ENCODE results near the gene PRR33. TPM values are rescaled to one million over a fixed set of nuclear protein-coding genes. Genes with fewer than 3 reads are reported as not detected.

Gene PRR33
- total RNA-seq, 6 experiments from 2014 or later = not detected

DNA sequence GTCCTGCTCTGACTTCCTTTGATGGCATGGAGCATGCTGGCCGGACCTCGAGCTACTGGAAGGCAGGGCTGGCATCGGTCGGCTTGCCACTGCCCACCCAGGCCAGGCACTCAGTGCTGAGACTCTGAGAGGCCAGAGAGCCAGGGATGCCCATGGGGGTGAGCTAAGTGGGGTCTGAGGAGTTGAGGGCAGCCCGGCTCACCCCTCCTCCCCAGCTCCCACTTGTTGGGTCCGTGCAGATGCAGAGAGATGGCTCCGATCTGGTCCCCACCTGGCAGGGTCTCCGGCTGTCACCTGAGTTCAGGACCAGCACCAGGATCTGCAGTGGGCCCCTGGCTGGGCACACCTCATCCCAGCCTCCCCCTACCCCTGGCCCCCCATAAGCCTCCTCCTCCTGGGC, 25.5 kb downstream of the PRR33 start:
- Histone ChIP-seq H3K27ac (no peak overlapping the region), H3K4me1 (no peaks in the 10 kb centered on the region), H3K9me3 (no peaks in the 10 kb centered on the region), H3K27me3 (no peaks in the 10 kb centered on the region), H3K4me3 (no peak overlapping the region), H3K36me3 (no peaks in the 10 kb centered on the region)
- no peak for TF ChIP-seq POLR2A (IDR thresholded peaks at IDR 0.05)
- TF ChIP-seq, protein P1, sequence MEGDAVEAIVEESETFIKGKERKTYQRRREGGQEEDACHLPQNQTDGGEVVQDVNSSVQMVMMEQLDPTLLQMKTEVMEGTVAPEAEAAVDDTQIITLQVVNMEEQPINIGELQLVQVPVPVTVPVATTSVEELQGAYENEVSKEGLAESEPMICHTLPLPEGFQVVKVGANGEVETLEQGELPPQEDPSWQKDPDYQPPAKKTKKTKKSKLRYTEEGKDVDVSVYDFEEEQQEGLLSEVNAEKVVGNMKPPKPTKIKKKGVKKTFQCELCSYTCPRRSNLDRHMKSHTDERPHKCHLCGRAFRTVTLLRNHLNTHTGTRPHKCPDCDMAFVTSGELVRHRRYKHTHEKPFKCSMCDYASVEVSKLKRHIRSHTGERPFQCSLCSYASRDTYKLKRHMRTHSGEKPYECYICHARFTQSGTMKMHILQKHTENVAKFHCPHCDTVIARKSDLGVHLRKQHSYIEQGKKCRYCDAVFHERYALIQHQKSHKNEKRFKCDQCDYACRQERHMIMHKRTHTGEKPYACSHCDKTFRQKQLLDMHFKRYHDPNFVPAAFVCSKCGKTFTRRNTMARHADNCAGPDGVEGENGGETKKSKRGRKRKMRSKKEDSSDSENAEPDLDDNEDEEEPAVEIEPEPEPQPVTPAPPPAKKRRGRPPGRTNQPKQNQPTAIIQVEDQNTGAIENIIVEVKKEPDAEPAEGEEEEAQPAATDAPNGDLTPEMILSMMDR (IDR thresholded peaks at IDR 0.05) = no peak
- no peak for ATAC-seq
- intact Hi-C loops (cut with DNase I) = no loop called here
- DNase-seq = peak in 2 of 3 donors; percentile 14 to 36
- 80% methylated on average over 1 of the region's 8 CpGs for WGBS (ENCODE audit: insufficient coverage, low coverage, low lambda C conversion rate, missing lambda C conversion rate)

DNA sequence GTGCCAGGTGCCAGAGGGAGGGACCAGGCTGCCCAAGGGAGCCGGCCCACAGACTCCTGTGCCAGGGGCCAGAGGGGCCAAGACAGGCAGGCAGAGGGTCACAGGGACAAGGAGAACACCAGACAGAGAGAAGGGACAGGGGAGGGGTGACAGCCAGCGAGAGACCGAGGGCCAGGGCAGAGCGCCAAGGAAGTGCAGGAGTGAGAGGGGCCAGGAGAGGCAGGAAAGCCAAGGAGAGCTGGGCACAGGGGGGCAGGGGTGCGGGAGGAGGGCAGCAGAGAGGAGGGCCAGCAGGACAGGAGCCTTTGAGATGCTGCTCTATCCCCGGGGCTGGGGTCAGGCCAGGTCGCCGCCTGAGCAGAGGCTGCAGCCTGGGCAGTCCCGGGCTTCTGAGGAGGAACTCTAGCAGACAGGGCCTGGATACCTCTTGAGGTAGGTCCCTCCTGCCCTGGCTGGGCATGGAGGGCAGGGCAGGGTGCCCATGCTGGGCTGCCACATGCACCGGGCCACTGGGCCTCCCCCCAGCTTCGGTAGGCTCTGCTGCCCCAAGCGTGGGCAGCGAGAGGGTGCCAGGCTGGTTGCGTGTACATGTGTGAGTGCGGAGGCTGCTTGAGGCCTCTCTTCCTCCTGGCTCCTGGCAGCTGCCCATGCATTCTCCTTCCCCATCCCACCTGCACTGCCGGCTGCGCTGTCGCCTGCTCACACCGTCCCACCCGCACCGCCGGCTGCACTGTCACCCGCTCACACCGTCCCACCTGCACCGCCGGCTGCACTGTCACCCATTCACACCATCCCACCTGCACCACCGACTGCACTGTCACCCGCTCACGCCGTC, 26.6 kb downstream of the PRR33 start:
- Histone ChIP-seq H3K4me1 (no peaks in the 10 kb centered on the region), H3K27me3 (no peaks in the 10 kb centered on the region), H3K4me3 (no peak overlapping the region), H3K36me3 (no peaks in the 10 kb centered on the region), H3K27ac (no peak overlapping the region), H3K9me3 (no peaks in the 10 kb centered on the region)
- DNase-seq (peak in 2 of 3 donors; percentile 24 to 53), ATAC-seq (peak in 1 of 4 donors; percentile 15)
- 86% methylated on average over 16 of the region's 30 CpGs for WGBS (ENCODE audit: insufficient coverage, low coverage, low lambda C conversion rate, missing lambda C conversion rate)
- intact Hi-C loops (cut with DNase I) = no loop called here
- TF ChIP-seq, protein P1 (IDR thresholded peaks at IDR 0.05) = no peak
- no peak for TF ChIP-seq POLR2A (IDR thresholded peaks at IDR 0.05)

DNA sequence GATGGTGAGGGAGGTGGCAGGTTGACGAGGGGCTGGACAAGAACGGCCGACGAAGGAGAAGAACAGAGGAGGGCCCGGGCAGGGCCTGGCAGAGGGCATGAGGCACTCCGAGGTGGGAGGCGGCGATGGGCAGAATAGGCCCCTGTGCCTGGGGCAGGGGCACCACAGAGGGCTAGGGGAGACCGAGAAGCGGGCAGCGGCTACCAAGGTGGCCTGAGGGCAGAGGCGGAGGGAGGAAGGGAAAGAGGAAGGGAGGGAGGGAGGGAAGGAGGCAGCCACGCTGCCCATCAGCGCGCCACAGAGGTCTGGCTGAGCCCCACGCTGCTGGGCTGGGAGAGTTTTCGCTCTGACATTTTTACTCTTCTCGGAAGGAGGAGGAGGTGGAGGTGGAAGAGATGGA, 27.5 kb downstream of the PRR33 start:
- DNase-seq (peak in 2 of 3 donors; percentile 15 to 50), ATAC-seq (no peak)
- 42% methylated on average over 16 of the region's 18 CpGs for WGBS (ENCODE audit: insufficient coverage, low coverage, low lambda C conversion rate, missing lambda C conversion rate)
- Histone ChIP-seq H3K36me3 (no peaks in the 10 kb centered on the region), H3K27me3 (no peaks in the 10 kb centered on the region), H3K27ac (peak overlapping the region in 1 of 3 donors; percentile 43), H3K9me3 (no peaks in the 10 kb centered on the region), H3K4me1 (no peaks in the 10 kb centered on the region), H3K4me3 (no peak overlapping the region)
- TF ChIP-seq POLR2A (IDR thresholded peaks at IDR 0.05) = no peak
- TF ChIP-seq, protein P1 (IDR thresholded peaks at IDR 0.05) = no peak
- intact Hi-C loops (cut with DNase I) = no loop called here

DNA sequence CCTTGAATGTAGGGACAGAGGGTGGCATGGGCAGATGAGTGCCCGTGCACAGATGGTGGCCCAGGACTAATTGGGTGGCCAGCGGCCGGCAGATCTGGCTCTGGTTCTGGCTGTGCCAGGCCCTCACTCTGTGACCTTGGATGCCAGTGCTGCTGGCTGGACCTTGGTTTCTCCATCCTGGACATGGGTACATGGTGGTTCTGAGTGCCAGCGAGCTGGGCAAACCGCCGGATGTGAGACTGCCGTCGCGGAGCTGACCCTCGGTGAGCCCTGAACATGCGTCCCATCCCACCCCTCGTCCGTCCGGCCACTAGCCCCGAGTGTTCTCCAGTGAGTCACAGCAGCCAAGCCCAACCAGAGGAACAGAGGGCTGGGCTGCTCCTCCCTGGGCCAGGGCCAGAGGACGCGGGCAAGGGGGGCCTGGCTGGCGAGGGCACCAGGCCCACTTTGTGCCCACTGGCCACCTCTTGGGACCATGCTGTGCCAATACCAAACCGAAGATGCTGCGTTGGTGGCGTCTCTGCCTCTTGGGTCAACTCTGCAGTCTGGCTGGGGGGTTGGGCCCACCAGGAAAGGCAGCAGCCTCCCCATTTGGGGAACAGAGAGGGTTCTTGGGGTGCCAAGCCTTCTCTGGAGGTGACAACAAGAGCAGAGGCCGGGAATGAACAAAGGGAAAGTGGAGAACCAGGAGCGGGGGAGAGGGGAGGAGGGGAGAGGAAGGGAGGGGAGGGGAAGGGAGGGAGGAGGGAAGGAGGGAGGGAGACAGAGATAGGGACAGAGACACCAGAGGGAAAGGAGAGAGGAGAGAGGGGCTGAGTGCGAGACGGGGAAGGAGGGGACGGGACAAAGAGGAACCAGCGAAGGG, 28.1 kb downstream of the PRR33 start:
- 39% methylated on average over 10 of the region's 27 CpGs for WGBS (ENCODE audit: insufficient coverage, low coverage, low lambda C conversion rate, missing lambda C conversion rate)
- Histone ChIP-seq H3K4me3 (no peak overlapping the region), H3K36me3 (no peaks in the 10 kb centered on the region), H3K27me3 (no peaks in the 10 kb centered on the region), H3K9me3 (no peaks in the 10 kb centered on the region), H3K27ac (peak overlapping the region in 1 of 3 donors; percentile 43), H3K4me1 (no peaks in the 10 kb centered on the region)
- no peak for TF ChIP-seq POLR2A (IDR thresholded peaks at IDR 0.05)
- TF ChIP-seq, protein P1 (IDR thresholded peaks at IDR 0.05) = no peak
- intact Hi-C loops (cut with DNase I) = no loop called here
- DNase-seq = peak in 2 of 3 donors; percentile 69 to 75
- ATAC-seq = peak; percentile 67 to 88 (median 81)

All from right lobe of liver (tissue), 6 donors.